Tibial nerve (tissue), 4 donors: ENCODE data around the gene EFNA5. TPM values are rescaled to one million over a fixed set of nuclear protein-coding genes. Genes with fewer than 3 reads are reported as not detected.

Experiments
- DNase-seq, 2 donors: peaks; one replicate each; pipeline ENCODE4 v3.0.0-alpha.2; 2019; ENCODE audit warnings: low spot score in 2 of 2
- H3K27ac ChIP-seq, 4 donors: fragments of 200-600 bp; sonication (generic) in 3 of 4; one replicate each; pipeline ENCODE4 v1.5.1; 2017 to 2019; ENCODE audit warnings: mild to moderate bottlenecking in 1 of 4
- H3K27me3 ChIP-seq, 2 donors: fragments of 200-600 bp; sonication (generic) in 1 of 2; one replicate each; pipeline versions ENCODE4 v1.5.1 to v1.6.0; 2017 to 2019
- H3K36me3 ChIP-seq, 3 donors: fragments of 200-600 bp; sonication (generic); one replicate each; pipeline ENCODE4 v1.5.1; 2018 to 2019
- H3K4me1 ChIP-seq, 4 donors: fragments of 200-600 bp; sonication (generic) in 3 of 4; one replicate each; pipeline ENCODE4 v1.5.1; 2017 to 2019
- H3K4me3 ChIP-seq, 4 donors: fragments of 200-600 bp; sonication (generic) in 3 of 4; one replicate each; pipeline ENCODE4 v1.5.1; 2017 to 2019; ENCODE audit warnings: mild to moderate bottlenecking in 1 of 4, moderate library complexity in 1 of 4
- H3K9me3 ChIP-seq, 4 donors: fragments of 200-600 bp; sonication (generic) in 3 of 4; one replicate each; pipeline ENCODE4 v1.5.1; 2017 to 2019
- EP300 ChIP-seq, 2 donors: sonication (generic); formaldehyde crosslinking; IDR thresholded peaks; one replicate each; pipeline ENCODE4 v1.6.1; 2017; ENCODE audit warnings: antibody characterized with exemption in 2 of 2, mild to moderate bottlenecking in 1 of 2
- POLR2A ChIP-seq, 2 donors: fragments of 450-650 bp; IDR thresholded peaks; one replicate each; pipeline ENCODE4 v1.6.1; 2017; ENCODE audit warnings: antibody characterized with exemption in 2 of 2, mild to moderate bottlenecking in 2 of 2, moderate library complexity in 2 of 2
- WGBS, 2 donors: methylation state at CpG; one replicate each; pipeline ENCODE4 v1.1.5; 2018; 5-methylcytosine and 5-hydroxymethylcytosine counted together
- total RNA-seq, 4 donors: library from RNA; depleted of rRNA; stranded (reverse); fragments of >200 nt; gene quantifications; one replicate each; pipeline ENCODE4 v1.1.0, GENCODE V29; 2016
- TF ChIP-seq, protein P1 (sequence below), 5 experiments: fragments of 200-600 bp in 3 of 5; fragments of 450-650 bp in 2 of 5; sonication (generic) in 3 of 5; IDR thresholded peaks; one replicate each; pipeline ENCODE4 v1.5.1; 2016 to 2019; ENCODE audit warnings: antibody characterized with exemption in 5 of 5, mild to moderate bottlenecking in 3 of 5, moderate library complexity in 2 of 5

The EFNA5 gene
- total RNA-seq, 4 donors from 2014 or later: 6.3 to 10.2 (median 6.9) TPM

DNA sequence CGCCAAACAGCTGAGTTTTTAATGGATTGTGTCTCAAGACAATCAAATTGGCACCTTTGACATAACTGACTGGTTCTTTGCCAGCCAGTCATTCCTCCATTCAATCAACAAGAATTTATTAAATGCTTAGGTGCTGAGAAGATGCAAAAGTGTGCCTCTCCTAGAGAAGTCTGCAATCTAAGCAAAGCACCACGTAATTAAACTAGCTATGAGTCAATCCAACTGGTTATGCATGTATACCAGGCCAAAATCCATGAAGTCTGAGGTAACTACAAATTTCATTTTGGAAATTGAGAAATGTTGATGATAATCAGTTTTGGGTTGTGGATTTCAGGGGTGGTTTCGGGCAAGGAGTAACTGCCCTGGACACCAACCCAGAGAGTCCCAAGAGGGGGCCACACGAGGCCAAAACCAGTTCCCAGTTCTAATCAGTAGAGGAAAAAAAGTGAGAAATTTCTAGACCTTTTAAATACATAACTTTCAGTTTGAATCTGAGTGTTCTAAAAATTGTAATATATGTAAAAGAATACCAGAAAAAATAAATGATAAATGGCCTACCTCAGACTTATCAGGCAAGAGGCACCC is 92.6 kb downstream of the EFNA5 start:
- H3K4me3 ChIP-seq: no peak overlapping the region
- no peaks in the 10 kb centered on the region for H3K36me3 ChIP-seq
- no peak overlapping the region for H3K27ac ChIP-seq
- no peak for DNase-seq
- WGBS, 2 donors: 82 to 89% methylated on average over 4 of the region's 4 CpGs
- no peaks in the 10 kb centered on the region for H3K4me1 ChIP-seq
- TF ChIP-seq EP300 (IDR thresholded peaks at IDR 0.05): no peak
- TF ChIP-seq POLR2A (IDR thresholded peaks at IDR 0.05): no peak
- TF ChIP-seq, protein P1, sequence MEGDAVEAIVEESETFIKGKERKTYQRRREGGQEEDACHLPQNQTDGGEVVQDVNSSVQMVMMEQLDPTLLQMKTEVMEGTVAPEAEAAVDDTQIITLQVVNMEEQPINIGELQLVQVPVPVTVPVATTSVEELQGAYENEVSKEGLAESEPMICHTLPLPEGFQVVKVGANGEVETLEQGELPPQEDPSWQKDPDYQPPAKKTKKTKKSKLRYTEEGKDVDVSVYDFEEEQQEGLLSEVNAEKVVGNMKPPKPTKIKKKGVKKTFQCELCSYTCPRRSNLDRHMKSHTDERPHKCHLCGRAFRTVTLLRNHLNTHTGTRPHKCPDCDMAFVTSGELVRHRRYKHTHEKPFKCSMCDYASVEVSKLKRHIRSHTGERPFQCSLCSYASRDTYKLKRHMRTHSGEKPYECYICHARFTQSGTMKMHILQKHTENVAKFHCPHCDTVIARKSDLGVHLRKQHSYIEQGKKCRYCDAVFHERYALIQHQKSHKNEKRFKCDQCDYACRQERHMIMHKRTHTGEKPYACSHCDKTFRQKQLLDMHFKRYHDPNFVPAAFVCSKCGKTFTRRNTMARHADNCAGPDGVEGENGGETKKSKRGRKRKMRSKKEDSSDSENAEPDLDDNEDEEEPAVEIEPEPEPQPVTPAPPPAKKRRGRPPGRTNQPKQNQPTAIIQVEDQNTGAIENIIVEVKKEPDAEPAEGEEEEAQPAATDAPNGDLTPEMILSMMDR (IDR thresholded peaks at IDR 0.05): no peak
- H3K9me3 ChIP-seq: no peaks in the 10 kb centered on the region
- H3K27me3 ChIP-seq: no peaks in the 10 kb centered on the region

DNA sequence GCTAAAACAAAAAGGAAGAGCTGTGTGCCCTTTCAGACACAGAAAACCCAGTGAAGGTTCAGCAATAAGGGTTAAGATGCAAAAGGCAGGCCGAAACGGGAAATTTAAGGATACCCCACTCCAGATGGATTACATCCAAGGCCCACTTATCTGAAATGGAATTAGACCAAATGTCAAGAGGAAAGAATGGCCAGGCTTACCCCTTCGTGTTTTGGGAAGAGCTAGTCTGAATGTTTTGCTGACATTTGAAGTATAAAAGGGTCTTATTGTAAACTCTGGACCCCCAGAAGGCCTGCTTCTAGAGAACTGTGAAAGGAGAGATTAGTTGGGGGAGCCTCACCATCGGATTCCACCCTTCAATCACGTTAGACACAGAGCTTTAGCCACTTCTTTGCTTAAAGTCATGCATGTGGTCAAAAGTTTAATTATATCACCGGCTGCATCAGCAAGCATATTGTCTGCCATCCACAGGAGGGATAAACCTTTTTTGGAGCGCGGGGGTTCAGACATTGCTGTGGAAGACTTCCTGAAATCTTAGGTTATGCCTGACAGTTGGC is 93.3 kb downstream of the EFNA5 start:
- TF ChIP-seq EP300 (IDR thresholded peaks at IDR 0.05) (no peak), POLR2A (IDR thresholded peaks at IDR 0.05) (no peak)
- TF ChIP-seq, protein P1 (IDR thresholded peaks at IDR 0.05): no peak
- WGBS, 2 donors: 59 to 68% methylated on average over 8 of the region's 8 CpGs
- Histone ChIP-seq H3K27me3 (no peaks in the 10 kb centered on the region), H3K27ac (no peak overlapping the region), H3K4me1 (peaks cover 0 to 2% (median 0%) of the 10 kb centered on the region in 4 donors), H3K9me3 (no peaks in the 10 kb centered on the region), H3K4me3 (no peak overlapping the region), H3K36me3 (no peaks in the 10 kb centered on the region)
- DNase-seq: no peak

DNA sequence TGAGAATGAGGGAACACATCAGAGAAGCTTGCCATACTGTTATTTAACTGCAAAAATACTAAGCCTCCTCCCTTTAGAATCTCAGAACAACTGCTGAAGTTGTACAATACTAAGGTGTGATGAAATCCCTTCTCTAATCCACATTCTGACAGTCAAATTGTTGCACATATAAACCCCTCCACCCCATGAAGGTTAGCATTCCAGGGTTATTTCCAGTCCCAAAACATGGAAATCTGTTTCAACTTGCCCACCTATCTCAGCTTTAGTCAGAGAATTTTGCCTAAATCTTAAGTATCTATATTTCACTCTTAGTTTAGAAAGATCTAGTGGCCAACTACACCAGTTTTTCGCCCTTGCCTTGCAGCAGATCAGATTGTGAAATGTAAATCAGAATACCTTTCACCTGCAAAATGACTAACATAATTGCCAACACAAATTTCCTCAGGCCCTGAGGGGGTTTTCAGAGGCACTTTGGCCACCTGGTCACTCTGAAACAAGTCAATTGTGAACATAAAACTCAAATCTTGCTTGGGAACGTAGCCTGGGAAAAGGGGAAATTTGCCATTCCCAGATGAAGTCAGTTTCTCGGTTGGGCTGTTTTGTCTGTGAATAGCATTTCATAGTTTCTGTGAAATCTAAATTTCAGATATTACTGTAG is 93.9 kb downstream of the EFNA5 start:
- no peaks in the 10 kb centered on the region for H3K27me3 ChIP-seq
- no peaks in the 10 kb centered on the region for H3K9me3 ChIP-seq
- no peak overlapping the region for H3K27ac ChIP-seq
- no peak for DNase-seq
- TF ChIP-seq POLR2A (IDR thresholded peaks at IDR 0.05): no peak
- no peaks in the 10 kb centered on the region for H3K36me3 ChIP-seq
- H3K4me1 ChIP-seq: peaks cover 0 to 8% (median 0%) of the 10 kb centered on the region in 4 donors
- WGBS, 2 donors: 79 to 92% methylated on average over 3 of the region's 3 CpGs
- no peak overlapping the region for H3K4me3 ChIP-seq

DNA sequence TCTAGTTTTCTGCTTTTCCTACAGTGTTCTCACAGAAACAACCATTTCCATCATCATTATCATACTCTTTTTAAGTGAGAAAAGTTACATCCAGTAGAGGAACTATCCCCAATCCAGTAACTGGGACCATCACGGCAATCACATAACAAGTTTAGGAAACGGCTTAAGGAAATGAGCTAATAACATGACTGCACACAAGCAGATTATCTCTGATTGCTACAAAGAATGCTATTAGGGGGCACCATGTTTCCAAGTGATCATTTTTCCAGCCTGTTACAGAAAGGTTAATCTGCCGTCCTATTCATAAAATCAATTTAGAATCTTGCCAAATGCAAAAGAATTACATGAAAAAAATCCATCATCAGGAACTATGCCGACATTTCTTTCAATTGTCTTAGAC is 94.6 kb downstream of the EFNA5 start:
- TF ChIP-seq EP300 (IDR thresholded peaks at IDR 0.05): no peak
- TF ChIP-seq POLR2A (IDR thresholded peaks at IDR 0.05): no peak
- H3K4me3 ChIP-seq: no peak overlapping the region
- 75 to 85% methylated on average over 4 of the region's 4 CpGs for WGBS, 2 donors
- H3K27me3 ChIP-seq: no peaks in the 10 kb centered on the region
- peaks cover 0 to 15% (median 0%) of the 10 kb centered on the region in 4 donors for H3K4me1 ChIP-seq
- DNase-seq: no peak
- no peaks in the 10 kb centered on the region for H3K36me3 ChIP-seq
- no peaks in the 10 kb centered on the region for H3K9me3 ChIP-seq
- no peak overlapping the region for H3K27ac ChIP-seq

DNA sequence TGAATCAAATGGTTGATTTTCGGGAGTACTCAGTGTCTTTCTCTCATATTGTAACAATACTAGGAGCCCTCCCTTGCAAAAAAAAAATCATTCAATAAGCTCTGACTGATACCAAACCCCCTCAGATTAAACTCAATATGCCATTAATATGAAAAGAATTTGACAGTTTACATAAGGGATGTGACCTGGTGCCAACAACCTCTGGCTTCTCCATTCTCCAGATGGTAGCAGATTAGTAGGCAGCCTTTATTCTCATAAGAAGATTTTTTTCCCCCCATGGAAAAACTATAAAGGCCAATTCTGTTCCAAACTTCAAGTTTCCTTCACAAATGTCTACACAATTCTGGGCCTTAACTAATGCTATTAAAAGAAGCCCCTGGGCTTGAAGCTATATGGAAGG is 96.5 kb downstream of the EFNA5 start:
- TF ChIP-seq POLR2A (IDR thresholded peaks at IDR 0.05): no peak
- TF ChIP-seq EP300 (IDR thresholded peaks at IDR 0.05): no peak
- TF ChIP-seq, protein P1 (IDR thresholded peaks at IDR 0.05): no peak
- no peak overlapping the region for H3K4me3 ChIP-seq
- DNase-seq: no peak
- no peaks in the 10 kb centered on the region for H3K36me3 ChIP-seq
- no peaks in the 10 kb centered on the region for H3K27me3 ChIP-seq
- no peaks in the 10 kb centered on the region for H3K9me3 ChIP-seq
- WGBS, 2 donors: 88 to 100% methylated on average over 1 of the region's 1 CpG
- H3K4me1 ChIP-seq: peaks cover 0 to 20% (median 0%) of the 10 kb centered on the region in 4 donors
- no peak overlapping the region for H3K27ac ChIP-seq

GRCh38 chr5:107572715-107573368 is 97.9 kb downstream of the EFNA5 start:
- 82 to 89% methylated on average over 8 of the region's 8 CpGs for WGBS, 2 donors
- H3K36me3 ChIP-seq: no peaks in the 10 kb centered on the region
- DNase-seq: no peak
- H3K27ac ChIP-seq: no peak overlapping the region
- H3K4me1 ChIP-seq: peaks cover 0 to 20% (median 0%) of the 10 kb centered on the region in 4 donors
- TF ChIP-seq POLR2A (IDR thresholded peaks at IDR 0.05): no peak
- TF ChIP-seq EP300 (IDR thresholded peaks at IDR 0.05): no peak
- TF ChIP-seq, protein P1 (IDR thresholded peaks at IDR 0.05): no peak
- H3K9me3 ChIP-seq: no peaks in the 10 kb centered on the region
- no peaks in the 10 kb centered on the region for H3K27me3 ChIP-seq
- no peak overlapping the region for H3K4me3 ChIP-seq
